ENCODE measurements around the gene GEMIN4. TPM values are rescaled to one million over a fixed set of nuclear protein-coding genes. Genes with fewer than 3 reads are reported as not detected.
"Not testable (repeated sequence)": the region's sequence is repeated elsewhere in the genome, so short reads cannot be mapped to it uniquely, and the experiment has no call there.

GEMIN4 gene
- total RNA-seq, 2 donors from 2014 or later: 34.2 to 58.4 TPM

GRCh38 chr17:725084-725483, 27.0 kb downstream of the GEMIN4 start:
- peaks cover 0 to 4% of the 10 kb centered on the region in 2 donors for H3K27me3 Mint-ChIP-seq
- no peaks in the 10 kb centered on the region for H3K4me1 Mint-ChIP-seq (ENCODE audit: low read depth in 2 of 2)
- ATAC-seq (no peak), DNase-seq (ENCODE audit: low spot score) (peak; percentile 26)
- H3K36me3 Mint-ChIP-seq: no peaks in the 10 kb centered on the region
- H3K4me3 Mint-ChIP-seq: no peak overlapping the region
- no peaks in the 10 kb centered on the region for H3K9me3 Mint-ChIP-seq
- no peak overlapping the region for H3K27ac Mint-ChIP-seq

GRCh38 chr17:721540-721937, 30.5 kb downstream of the GEMIN4 start:
- ATAC-seq: no peak
- Mint-ChIP-seq H3K9me3 (no peaks in the 10 kb centered on the region), H3K36me3 (no peaks in the 10 kb centered on the region), H3K27me3 (peaks cover 0 to 2% of the 10 kb centered on the region in 2 donors), H3K4me3 (no peak overlapping the region), H3K27ac (no peak overlapping the region), H3K4me1 (ENCODE audit: low read depth in 2 of 2) (peaks cover 0 to 6% of the 10 kb centered on the region in 2 donors)
- DNase-seq (ENCODE audit: low spot score): no peak

GRCh38 chr17:720706-721539, 31.1 kb downstream of the GEMIN4 start:
- no peaks in the 10 kb centered on the region for H3K9me3 Mint-ChIP-seq
- H3K27me3 Mint-ChIP-seq: peaks cover 0 to 2% of the 10 kb centered on the region in 2 donors
- H3K4me3 Mint-ChIP-seq: no peak overlapping the region
- H3K36me3 Mint-ChIP-seq: no peaks in the 10 kb centered on the region
- peak overlapping the region in 1 of 2 donors; percentile 23 for H3K27ac Mint-ChIP-seq
- peaks cover 0 to 6% of the 10 kb centered on the region in 2 donors for H3K4me1 Mint-ChIP-seq (ENCODE audit: low read depth in 2 of 2)
- DNase-seq (ENCODE audit: low spot score) (peak; percentile 54), ATAC-seq (no peak)

GRCh38 chr17:718075-718474, 34.0 kb downstream of the GEMIN4 start:
- Mint-ChIP-seq H3K27me3 (no peaks in the 10 kb centered on the region), H3K27ac (no peak overlapping the region), H3K9me3 (no peaks in the 10 kb centered on the region), H3K36me3 (no peaks in the 10 kb centered on the region), H3K4me3 (no peak overlapping the region), H3K4me1 (ENCODE audit: low read depth in 2 of 2) (peaks cover 9 to 13% of the 10 kb centered on the region in 2 donors)
- ATAC-seq (no peak), DNase-seq (ENCODE audit: low spot score) (no peak)

GRCh38 chr17:708132-708531, 43.9 kb downstream of the GEMIN4 start:
- peaks cover 18 to 31% of the 10 kb centered on the region in 2 donors for H3K4me1 Mint-ChIP-seq (ENCODE audit: low read depth in 2 of 2)
- no peak for DNase-seq (ENCODE audit: low spot score)
- H3K27me3 Mint-ChIP-seq: no peaks in the 10 kb centered on the region
- no peak overlapping the region for H3K27ac Mint-ChIP-seq
- H3K9me3 Mint-ChIP-seq: no peaks in the 10 kb centered on the region
- no peak overlapping the region for H3K4me3 Mint-ChIP-seq
- ATAC-seq: no peak
- H3K36me3 Mint-ChIP-seq: peaks cover 11% of the 10 kb centered on the region

- H3K4me3 Mint-ChIP-seq: no peak overlapping the region
- H3K4me1 Mint-ChIP-seq (ENCODE audit: low read depth in 2 of 2): peaks cover 10 to 25% of the 10 kb centered on the region in 2 donors
- no peaks in the 10 kb centered on the region for H3K27me3 Mint-ChIP-seq
- H3K9me3 Mint-ChIP-seq: no peaks in the 10 kb centered on the region
- ATAC-seq (no peak), DNase-seq (ENCODE audit: low spot score) (no peak)
- H3K27ac Mint-ChIP-seq: no peak overlapping the region
- H3K36me3 Mint-ChIP-seq: peaks cover 11% of the 10 kb centered on the region
Measured at GRCh38 chr17:705863-706262, 46.2 kb downstream of the GEMIN4 start.

- H3K27me3 Mint-ChIP-seq: no peaks in the 10 kb centered on the region
- H3K36me3 Mint-ChIP-seq: peaks cover 11% of the 10 kb centered on the region
- H3K27ac Mint-ChIP-seq: peak overlapping the region in 1 of 2 donors; percentile 61
- no peak for DNase-seq (ENCODE audit: low spot score)
- no peak overlapping the region for H3K4me3 Mint-ChIP-seq
- H3K4me1 Mint-ChIP-seq (ENCODE audit: low read depth in 2 of 2): peaks cover 10 to 25% of the 10 kb centered on the region in 2 donors
- no peak for ATAC-seq
- H3K9me3 Mint-ChIP-seq: no peaks in the 10 kb centered on the region
Measured at GRCh38 chr17:705011-705410, 47.1 kb downstream of the GEMIN4 start.

GRCh38 chr17:704111-704864, 47.8 kb downstream of the GEMIN4 start:
- H3K4me1 Mint-ChIP-seq (ENCODE audit: low read depth in 2 of 2): peaks cover 5 to 21% of the 10 kb centered on the region in 2 donors
- H3K27ac Mint-ChIP-seq: peak overlapping the region in 1 of 2 donors; percentile 61
- H3K36me3 Mint-ChIP-seq: peaks cover 5% of the 10 kb centered on the region

GRCh38 chr17:703081-703875, 48.8 kb downstream of the GEMIN4 start:
- no peak for ATAC-seq

More at GRCh38 chr17:704111-704864, 47.8 kb downstream of the GEMIN4 start:
- DNase-seq (ENCODE audit: low spot score) (no peak), ATAC-seq (no peak)
- Mint-ChIP-seq H3K27me3 (no peaks in the 10 kb centered on the region), H3K4me3 (no peak overlapping the region), H3K9me3 (no peaks in the 10 kb centered on the region)

GRCh38 chr17:700504-701094, 51.5 kb downstream of the GEMIN4 start:
- H3K9me3 Mint-ChIP-seq: no peaks in the 10 kb centered on the region
- peaks cover 9% of the 10 kb centered on the region for H3K36me3 Mint-ChIP-seq
- H3K4me1 Mint-ChIP-seq (ENCODE audit: low read depth in 2 of 2): peaks cover 0 to 11% of the 10 kb centered on the region in 2 donors
- H3K27ac Mint-ChIP-seq: no peak overlapping the region
- H3K27me3 Mint-ChIP-seq: no peaks in the 10 kb centered on the region
- DNase-seq (ENCODE audit: low spot score): peak; percentile 68
- ATAC-seq: no peak
- H3K4me3 Mint-ChIP-seq: no peak overlapping the region

More at GRCh38 chr17:703081-703875, 48.8 kb downstream of the GEMIN4 start:
- Mint-ChIP-seq H3K9me3 (no peaks in the 10 kb centered on the region), H3K27ac (no peak overlapping the region), H3K27me3 (no peaks in the 10 kb centered on the region), H3K4me1 (ENCODE audit: low read depth in 2 of 2) (peaks cover 0 to 20% of the 10 kb centered on the region in 2 donors), H3K4me3 (no peak overlapping the region), H3K36me3 (no peaks in the 10 kb centered on the region)
- no peak for DNase-seq (ENCODE audit: low spot score)

GRCh38 chr17:699345-699744, 52.7 kb downstream of the GEMIN4 start:
- H3K27ac Mint-ChIP-seq: no peak overlapping the region

GRCh38 chr17:698096-698495, 54.0 kb downstream of the GEMIN4 start:
- H3K4me3 Mint-ChIP-seq; ATAC-seq; H3K4me1 Mint-ChIP-seq (ENCODE audit: low read depth in 2 of 2); DNase-seq (ENCODE audit: low spot score); H3K27ac Mint-ChIP-seq; H3K27me3 Mint-ChIP-seq; H3K9me3 Mint-ChIP-seq: not testable (repeated sequence)
- H3K36me3 Mint-ChIP-seq: peaks cover 17% of the 10 kb centered on the region

More at GRCh38 chr17:699345-699744, 52.7 kb downstream of the GEMIN4 start:
- DNase-seq (ENCODE audit: low spot score): no peak
- H3K27me3 Mint-ChIP-seq: no peaks in the 10 kb centered on the region
- H3K4me1 Mint-ChIP-seq (ENCODE audit: low read depth in 2 of 2): peaks cover 0 to 6% of the 10 kb centered on the region in 2 donors
- H3K4me3 Mint-ChIP-seq: no peak overlapping the region
- no peaks in the 10 kb centered on the region for H3K9me3 Mint-ChIP-seq
- ATAC-seq: no peak
- H3K36me3 Mint-ChIP-seq: peaks cover 17% of the 10 kb centered on the region

- DNase-seq (ENCODE audit: low spot score): no peak
- no peak overlapping the region for H3K4me3 Mint-ChIP-seq
- H3K27me3 Mint-ChIP-seq: no peaks in the 10 kb centered on the region
- no peaks in the 10 kb centered on the region for H3K4me1 Mint-ChIP-seq (ENCODE audit: low read depth in 2 of 2)
- ATAC-seq: no peak
- peaks cover 17% of the 10 kb centered on the region for H3K36me3 Mint-ChIP-seq
- H3K9me3 Mint-ChIP-seq: no peaks in the 10 kb centered on the region
- H3K27ac Mint-ChIP-seq: no peak overlapping the region
Measured at GRCh38 chr17:697682-698081, 54.4 kb downstream of the GEMIN4 start.

Measured in natural killer cell treated with Interleukin-12 subunit alpha and Interleukin-12 subunit beta and Interleukin-15 and Interleukin-18, amount 100 ng/mL, for 72 hours (primary cell).